Frontal cortex (tissue), 4 donors: ENCODE measurements around the gene GRIK4. TPM values are rescaled to one million over a fixed set of nuclear protein-coding genes. Genes with fewer than 3 reads are reported as not detected.
"Not testable (repeated sequence)": the region's sequence is repeated elsewhere in the genome, so short reads cannot be mapped to it uniquely, and the experiment has no call there.

ENCODE experiments used
- DNase-seq, 2 donors: peaks; one replicate each; pipeline ENCODE4 v3.0.0; 2012; ENCODE audit warnings: low spot score in 2 of 2
- FAIRE-seq: peaks from 2 replicates; lab custom pipeline; 2012; peaks lifted over from hg19 to GRCh38; lab: Jason Lieb, UNC
- total RNA-seq: library from RNA; depleted of rRNA; stranded (reverse); fragments of >200 nt; gene quantifications from one replicate; pipeline ENCODE4 v1.2.3, GENCODE V29; 2014
- donor health status: control.
- donor health status: control.
- donor health status: control.

Gene GRIK4
- total RNA-seq, 1 donor from 2014 or later = 3.3 TPM

- FAIRE-seq = no peak
- DNase-seq = no peak
Observed at GRCh38 chr11:120784566-120785251, 273.2 kb downstream of the GRIK4 start.

DNA sequence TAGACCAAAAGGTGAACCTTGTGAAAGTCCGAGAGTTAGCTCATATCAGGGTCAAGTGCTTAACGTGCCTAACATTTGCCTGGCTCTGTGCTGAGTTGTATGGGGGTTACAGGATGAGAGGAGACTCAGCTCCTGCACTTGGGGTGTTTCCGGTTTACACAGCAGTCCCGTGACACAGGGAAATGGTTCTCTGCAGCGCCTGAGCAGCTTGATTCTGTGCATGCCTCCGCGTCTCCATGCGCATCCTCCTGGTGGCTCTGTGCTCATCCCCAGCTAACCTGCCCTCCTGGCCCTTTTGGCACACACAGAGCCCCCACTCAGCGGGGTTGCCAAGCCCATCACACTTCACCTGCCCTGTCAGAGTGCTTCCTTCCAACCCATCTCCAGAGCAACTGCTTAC is 274.0 kb downstream of the GRIK4 start:
- no peak for DNase-seq
- no peak for FAIRE-seq

DNA sequence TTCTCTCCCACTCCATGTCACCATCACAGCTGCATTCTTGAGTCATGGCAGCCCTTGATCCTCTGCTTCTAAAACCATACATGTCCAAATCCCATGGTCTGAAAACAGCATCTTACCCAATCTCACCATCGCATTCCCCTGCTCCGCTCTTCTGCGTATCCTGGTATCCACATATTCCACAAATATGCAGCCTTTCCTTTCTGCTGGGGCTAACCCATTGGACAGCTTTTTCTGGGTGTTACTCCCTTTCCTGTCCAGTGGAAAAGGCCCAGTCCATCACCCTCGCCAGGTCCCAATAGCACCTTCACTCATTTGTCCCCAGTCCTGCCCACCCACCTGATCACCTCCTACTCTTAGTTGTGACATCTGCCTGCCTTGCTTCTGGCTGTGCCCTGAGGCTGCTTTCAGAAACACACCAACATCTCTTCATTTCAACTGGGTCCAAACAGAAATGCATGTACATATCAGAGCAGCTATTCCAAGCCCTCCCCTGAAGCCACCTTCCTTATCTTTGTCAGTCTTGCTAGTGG is 274.7 kb downstream of the GRIK4 start:
- FAIRE-seq = no peak
- no peak for DNase-seq

- DNase-seq, FAIRE-seq: not testable (repeated sequence)
Observed at GRCh38 chr11:120787224-120787623, 275.7 kb downstream of the GRIK4 start.

GRCh38 chr11:120789391-120789790 is 277.8 kb downstream of the GRIK4 start:
- DNase-seq (no peak), FAIRE-seq (no peak)

GRCh38 chr11:120792306-120792705 is 280.8 kb downstream of the GRIK4 start:
- FAIRE-seq = no peak
- no peak for DNase-seq

GRCh38 chr11:120793150-120793549 is 281.6 kb downstream of the GRIK4 start:
- FAIRE-seq (no peak), DNase-seq (no peak)

GRCh38 chr11:120793806-120794479 is 282.4 kb downstream of the GRIK4 start:
- FAIRE-seq = no peak
- no peak for DNase-seq

DNA sequence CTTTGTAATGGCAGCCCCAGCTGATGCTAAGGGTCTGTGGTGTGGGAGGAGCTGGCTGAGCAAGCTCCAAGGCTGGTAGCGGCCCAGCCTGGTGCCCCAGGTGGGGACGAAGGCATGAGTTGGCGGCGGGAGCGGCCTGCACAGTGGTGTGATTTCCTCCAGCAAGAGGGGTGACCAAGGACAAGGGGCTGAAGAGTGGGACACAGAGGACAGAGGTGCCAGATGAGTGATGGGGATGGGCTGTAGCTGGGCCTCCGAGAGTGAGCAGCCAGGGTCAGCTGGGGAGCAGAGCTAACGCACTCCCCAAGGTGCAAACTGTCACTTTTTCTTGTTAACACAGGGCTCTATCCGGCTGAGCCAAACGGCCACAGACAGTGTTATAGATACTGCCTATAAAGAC is 283.2 kb downstream of the GRIK4 start:
- FAIRE-seq = no peak
- no peak for DNase-seq

- FAIRE-seq = no peak
- DNase-seq = no peak
Observed at GRCh38 chr11:120795185-120795584, 283.6 kb downstream of the GRIK4 start.

- DNase-seq (no peak), FAIRE-seq (no peak)
Observed at GRCh38 chr11:120797143-120797542, 285.6 kb downstream of the GRIK4 start.

GRCh38 chr11:120798854-120799253 is 287.3 kb downstream of the GRIK4 start:
- FAIRE-seq = no peak
- DNase-seq = no peak

DNA sequence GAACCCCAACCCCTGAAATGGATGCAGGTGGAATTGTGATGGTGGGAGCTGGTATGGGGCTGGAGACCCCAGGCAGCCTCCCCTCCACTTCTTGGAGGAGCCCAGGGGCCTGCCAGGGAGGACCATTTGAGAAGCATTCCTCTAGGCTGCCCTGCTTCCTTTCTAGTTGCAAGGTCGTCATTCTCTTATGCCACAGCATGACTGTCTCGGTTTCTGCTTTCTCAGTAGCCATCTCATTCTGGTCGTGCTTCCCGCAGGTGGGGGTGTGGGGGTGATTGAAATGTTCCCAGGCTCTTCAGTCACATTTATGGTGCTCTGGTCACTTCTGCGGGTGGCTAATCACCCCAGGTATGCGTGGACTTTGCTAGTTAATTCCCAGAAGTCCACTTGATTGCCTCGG is 288.7 kb downstream of the GRIK4 start:
- no peak for FAIRE-seq

GRCh38 chr11:120801801-120802689 is 290.5 kb downstream of the GRIK4 start:
- FAIRE-seq (no peak), DNase-seq (peak; percentile 42 to 66)

More for the DNA sequence above, 288.7 kb downstream of the GRIK4 start:
- DNase-seq = no peak

DNA sequence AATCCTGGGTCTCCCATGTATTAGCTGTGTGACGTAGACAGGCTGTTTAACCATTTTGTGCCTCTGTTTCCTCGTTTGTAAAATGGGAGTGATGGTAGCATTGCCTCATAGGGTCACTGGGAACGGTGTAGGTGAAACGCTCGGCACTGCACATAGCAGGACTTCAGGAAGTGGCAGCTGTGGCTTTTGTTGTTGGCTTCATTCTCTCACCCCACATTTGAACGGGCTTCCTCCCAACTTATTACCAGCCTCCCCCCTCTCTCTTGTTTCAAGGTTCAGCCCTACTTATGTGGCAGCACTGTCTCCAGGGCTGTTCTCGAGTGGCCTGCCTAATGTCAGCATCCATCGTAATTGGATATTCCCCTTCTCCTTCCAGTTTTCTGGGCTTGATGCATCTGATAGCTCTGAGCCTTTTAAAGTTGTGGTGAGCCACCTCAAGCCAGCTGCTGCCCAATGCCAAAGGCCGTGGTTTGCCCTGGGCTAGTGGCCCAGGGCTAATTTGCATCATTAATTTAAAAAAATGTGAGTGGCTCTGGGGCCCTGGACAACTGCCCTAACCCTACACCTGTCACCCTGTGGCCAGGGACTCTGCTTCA is 294.5 kb downstream of the GRIK4 start:
- FAIRE-seq (no peak), DNase-seq (no peak)

DNA sequence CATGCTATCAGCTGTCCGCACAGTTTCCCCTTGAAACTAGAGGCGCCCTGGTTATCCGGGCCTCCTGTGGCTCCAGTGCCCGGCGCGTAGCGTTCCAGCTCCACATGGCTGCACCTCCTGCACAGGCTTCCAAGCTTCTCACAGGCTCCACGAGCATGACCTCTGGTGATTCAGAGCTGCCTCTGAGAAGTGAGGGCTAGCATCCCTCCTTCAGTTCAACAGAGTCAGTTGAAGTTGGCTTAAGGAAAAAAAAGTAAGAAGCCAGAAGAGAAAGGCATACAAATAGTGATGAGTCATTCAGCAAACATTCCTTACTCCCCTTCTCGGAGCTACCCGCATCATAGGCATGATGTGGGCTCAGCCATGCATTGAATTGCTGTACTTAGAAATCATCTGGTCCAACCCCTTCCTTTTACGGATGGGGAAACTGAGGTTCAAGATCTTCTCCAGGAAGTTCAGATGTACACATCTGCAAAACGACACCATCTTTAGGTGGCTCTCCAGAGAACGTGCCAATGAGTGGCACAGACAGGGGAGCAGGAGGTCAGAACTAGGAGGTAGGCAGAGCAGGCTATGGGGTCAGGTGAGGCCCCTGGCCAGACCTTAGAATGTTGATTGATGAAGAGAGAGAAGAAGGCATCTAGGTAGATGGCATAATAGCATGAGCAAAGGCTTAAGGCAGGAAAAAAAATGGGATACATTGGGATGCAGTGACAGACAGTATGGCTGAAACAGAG is 296.0 kb downstream of the GRIK4 start:
- FAIRE-seq = no peak

DNA sequence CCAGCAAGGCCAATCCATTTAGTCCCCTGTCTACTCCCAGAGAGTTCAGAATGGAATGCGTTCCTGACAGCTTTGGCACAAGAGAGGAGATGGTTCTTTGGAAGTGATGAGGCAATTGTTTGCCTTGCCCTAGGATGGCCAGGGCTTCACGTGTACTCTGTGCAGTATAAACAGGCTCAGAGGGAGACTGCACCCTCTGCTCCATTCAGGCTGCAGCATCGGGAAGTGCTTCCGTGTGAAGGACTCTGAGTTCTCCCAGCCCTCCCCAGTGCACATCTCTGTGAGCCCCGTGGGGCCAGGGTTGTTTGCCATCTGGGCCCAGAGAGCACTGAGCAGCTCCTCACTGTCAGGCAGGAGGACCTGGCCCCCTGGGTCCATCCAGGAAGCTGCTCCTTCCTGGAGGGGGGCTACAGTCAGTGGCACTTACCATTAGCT is 297.1 kb downstream of the GRIK4 start:
- DNase-seq (no peak), FAIRE-seq (no peak)

More for the DNA sequence above, 296.0 kb downstream of the GRIK4 start:
- DNase-seq = no peak

- FAIRE-seq (no peak), DNase-seq (no peak)
Observed at GRCh38 chr11:120810251-120810650, 298.7 kb downstream of the GRIK4 start.

DNA sequence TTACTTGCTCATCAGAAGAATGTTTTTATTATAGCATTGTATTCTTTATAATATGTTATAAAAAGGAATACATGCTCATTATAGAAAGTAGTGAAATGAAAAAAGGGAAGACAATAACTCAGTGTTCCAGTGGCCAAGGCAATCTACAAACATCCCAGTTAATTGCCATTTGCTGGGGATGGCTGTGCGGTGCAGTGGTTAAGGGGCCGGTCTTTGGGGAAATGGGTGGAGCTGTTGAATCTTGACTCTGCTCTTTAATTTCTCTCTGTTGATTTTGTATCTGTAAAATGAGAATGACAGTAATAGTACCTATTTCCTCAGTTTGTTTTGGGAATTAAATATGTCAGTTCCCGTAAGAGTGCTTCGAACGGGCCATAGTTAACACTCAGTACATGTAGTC is 299.7 kb downstream of the GRIK4 start:
- FAIRE-seq = no peak

More for the DNA sequence above, 299.7 kb downstream of the GRIK4 start:
- DNase-seq = no peak
